Esophagus muscularis mucosa (tissue), 3 donors: ENCODE data around the gene HNRNPLL.

Experiments used
- CTCF ChIP-seq, 3 experiments: fragments of 200-600 bp in 2 of 3; fragments of 450-650 bp in 1 of 3; sonication (generic) in 2 of 3; IDR thresholded peaks; one replicate each; pipeline ENCODE4 v1.5.1; 2017 to 2019; ENCODE audit warnings: antibody characterized with exemption in 3 of 3, mild to moderate bottlenecking in 2 of 3, moderate library complexity in 1 of 3
- POLR2A ChIP-seq: fragments of 450-650 bp; IDR thresholded peaks from one replicate; pipeline ENCODE4 v1.6.1; 2017; ENCODE audit warnings: antibody characterized with exemption, moderate library complexity, mild to moderate bottlenecking, low read depth

- no peak for TF ChIP-seq CTCF (IDR thresholded peaks at IDR 0.05)
- TF ChIP-seq POLR2A: no peak
Observed at GRCh38 chr2:38517284-38517683, 85.4 kb downstream of the HNRNPLL start.
